UCSD-AML1 (cell line): ENCODE data around the gene RPS6KA1.
"Not testable (repeated sequence)": the region's sequence is repeated elsewhere in the genome, so short reads cannot be mapped to it uniquely, and the experiment has no call there.

ENCODE experiments used
- DNase-seq: peaks from one replicate; lab custom pipeline; 2025; ENCODE audit not compliant: unreplicated experiment; lab: John Stamatoyannopoulos, UW

The RPS6KA1 gene

DNA sequence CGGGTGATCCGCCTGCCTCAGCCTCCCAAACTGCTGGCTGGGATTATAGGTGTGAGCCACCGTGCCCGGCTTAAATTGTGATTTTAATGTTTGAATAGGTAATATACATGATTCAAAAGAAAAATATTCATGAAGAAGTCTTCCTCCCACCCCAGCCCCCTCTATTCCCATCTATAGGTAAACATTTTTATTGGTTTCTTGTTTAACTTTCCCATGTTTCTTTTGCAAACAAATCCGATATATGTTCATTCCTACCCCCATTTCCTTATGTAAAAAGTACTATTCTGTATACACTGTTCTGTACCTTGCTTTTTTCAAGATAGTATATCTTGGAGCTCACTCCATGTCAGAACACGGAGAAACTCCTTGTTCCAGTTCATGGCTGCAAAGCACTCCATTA, 23.2 kb downstream of the RPS6KA1 start:
- no peak for DNase-seq

DNA sequence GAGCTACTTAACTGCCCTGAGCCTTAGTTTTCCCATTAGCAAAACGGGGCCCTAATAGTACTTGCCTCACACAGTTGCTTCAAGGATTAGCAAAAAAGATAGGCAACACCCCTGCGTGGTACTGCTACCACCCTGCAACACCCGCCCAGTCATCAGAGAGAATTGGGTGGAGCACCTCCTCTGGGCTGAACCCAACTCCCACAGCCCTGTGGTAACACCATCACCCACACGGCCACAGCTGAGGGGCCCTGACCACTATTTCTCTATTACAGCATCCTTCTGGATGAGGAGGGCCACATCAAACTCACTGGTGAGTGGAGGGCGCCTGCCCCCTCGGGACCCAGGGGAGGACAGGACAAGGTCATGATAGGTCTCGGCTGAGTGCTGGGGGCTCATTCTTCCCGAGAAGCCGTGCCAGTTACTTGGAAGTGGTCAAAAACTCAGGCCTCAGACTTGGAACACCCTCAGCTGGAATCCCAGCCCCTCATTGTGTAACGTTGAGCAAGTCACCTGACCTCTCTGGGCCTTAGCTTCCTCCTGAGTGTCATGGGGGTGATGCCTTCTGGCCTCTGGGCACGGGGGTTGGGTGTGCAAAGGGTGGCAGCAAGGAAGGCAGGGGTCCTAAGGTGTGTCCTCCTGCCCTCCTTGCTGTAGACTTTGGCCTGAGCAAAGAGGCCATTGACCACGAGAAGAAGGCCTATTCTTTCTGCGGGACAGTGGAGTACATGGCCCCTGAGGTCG, 24.6 kb downstream of the RPS6KA1 start:
- no peak for DNase-seq

DNA sequence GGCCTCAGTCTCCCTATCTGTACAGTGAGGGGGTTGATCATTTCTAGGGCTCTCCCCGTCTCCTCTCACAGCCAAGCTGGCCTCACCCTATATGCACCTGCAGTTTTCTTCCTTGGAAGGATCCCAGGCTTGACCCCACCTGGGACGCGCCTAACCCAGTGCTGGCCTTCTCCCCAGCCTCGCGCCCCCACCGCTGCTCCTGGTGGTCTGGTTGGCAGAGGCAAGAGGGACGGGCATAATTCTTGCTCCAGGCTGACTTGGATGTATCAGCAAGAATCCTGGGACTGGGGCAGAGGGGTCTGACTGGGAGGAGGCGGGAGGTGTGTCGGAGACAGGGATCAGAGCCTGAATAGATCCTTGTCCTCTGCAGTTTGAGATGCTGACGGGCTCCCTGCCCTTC, 25.2 kb downstream of the RPS6KA1 start:
- no peak for DNase-seq

DNA sequence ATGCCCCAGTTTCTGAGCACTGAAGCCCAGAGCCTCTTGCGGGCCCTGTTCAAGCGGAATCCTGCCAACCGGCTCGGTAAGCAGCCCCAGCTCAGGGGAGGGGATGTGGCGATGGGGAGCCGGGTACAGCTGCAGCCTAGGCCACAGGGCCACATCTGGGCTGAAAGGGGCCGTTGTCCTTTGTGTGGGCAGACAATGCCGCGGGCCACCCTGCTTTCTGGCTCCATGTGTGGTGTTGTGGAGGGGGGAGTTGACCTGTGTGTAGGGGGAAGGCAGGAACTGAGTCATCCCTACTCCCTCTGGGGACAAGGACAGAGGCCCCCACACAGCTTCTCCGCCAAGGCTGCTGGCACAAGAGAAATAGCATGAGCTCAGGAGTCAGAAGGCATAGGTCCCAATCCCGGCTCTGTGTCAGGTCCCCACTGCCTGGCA, 26.0 kb downstream of the RPS6KA1 start:
- DNase-seq = peak; percentile 22

DNA sequence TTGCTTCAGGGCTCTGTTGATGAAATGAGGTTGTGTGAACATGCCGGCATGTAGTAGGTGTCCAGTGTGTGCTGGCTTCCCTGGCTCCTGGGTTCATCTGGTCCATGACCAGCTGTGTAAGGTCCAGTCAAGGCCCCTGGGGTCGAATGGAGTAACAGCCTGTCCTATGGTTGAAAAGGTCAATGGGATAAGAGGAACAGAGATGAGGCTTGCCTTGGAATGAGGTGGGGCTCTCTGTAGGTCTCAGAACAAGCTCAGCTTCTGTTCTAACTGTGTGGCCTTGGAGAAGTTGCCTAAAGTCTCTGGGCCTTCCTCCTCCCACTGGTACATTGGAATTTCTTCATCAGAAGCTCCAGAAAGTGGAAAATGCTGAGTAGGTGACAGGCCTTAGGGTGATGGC, 26.6 kb downstream of the RPS6KA1 start:
- DNase-seq = no peak

DNA sequence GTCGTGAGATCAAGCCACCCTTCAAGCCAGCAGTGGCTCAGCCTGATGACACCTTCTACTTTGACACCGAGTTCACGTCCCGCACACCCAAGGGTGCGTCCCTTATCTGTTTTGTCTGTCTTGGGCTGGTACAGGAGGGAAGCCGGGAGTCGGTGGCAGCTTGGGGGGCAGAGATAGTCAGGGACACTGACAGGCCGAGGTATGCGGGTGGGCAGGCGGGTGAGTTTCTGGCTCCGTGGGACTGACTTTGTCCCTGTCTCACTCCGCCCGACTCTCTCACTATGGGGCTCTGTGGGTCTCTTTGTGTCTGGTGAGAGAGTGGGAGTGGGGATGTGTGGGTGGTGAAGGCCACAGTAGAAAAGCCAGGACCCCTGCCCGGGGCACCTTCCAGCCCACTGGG, 27.4 kb downstream of the RPS6KA1 start:
- DNase-seq = no peak

DNA sequence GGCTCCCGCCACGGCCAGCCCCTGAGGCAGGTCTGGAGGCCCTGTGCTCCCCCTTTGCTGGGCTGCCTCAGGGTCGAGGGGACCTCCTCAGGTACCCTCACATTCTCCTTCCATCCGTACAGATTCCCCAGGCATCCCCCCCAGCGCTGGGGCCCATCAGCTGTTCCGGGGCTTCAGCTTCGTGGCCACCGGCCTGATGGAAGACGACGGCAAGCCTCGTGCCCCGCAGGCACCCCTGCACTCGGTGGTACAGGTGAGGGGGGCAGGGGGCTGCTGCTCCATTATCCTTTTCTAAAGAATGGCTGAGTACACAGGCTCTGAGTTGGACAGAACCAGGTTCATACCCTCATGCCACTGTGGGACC, 29.1 kb downstream of the RPS6KA1 start:
- DNase-seq = no peak

DNA sequence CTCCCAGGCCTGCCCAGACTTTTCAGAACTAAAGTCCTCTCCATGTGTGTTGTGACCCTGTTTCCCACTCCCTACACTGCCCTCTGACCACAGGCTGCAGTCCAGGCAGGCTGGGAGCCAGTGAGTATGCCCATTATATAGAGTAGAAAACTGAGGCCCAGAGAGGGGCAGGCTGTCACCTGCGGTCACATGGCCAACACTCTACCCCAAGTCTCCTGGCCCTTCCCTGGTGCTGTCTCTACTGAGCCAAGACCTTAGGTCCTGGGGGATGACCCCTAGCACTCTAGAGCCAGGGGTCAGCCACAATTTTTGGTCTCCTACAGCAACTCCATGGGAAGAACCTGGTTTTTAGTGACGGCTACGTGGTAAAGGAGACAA, 30.8 kb downstream of the RPS6KA1 start:
- no peak for DNase-seq

DNA sequence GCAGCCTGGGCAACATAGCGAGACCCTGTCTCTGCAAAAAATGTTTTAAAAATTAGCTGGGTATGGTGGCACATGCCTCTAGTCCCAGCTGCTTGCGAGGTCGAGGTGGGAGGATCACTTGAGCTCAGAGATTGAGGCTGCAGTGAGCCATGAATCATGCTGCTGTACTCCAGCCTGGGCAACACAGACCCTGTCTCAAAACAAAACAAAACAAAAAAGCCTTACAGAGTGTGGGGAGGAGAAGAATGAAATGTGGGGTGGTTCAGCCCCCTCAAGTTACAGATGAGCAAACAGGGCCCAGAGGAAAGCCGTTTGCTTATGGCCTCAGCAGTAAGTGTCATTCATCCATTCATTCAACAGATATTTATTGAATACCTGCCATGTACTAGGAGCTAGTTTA, 40.7 kb downstream of the RPS6KA1 start:
- no peak for DNase-seq

DNA sequence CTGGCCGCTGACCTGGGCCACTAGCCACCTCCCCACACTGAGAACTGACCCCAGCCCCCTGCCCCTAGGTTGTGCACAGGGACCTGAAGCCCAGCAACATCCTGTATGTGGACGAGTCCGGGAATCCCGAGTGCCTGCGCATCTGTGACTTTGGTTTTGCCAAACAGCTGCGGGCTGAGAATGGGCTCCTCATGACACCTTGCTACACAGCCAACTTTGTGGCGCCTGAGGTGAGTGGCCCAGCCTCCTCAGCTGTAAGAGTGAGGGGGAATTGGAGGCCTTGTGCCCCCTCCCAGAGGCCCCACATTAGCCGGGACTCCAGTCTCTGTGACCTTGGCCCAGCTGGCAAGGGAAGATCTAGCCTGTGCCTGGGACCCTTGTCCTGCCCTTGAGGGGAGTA, 41.8 kb downstream of the RPS6KA1 start:
- no peak for DNase-seq

DNA sequence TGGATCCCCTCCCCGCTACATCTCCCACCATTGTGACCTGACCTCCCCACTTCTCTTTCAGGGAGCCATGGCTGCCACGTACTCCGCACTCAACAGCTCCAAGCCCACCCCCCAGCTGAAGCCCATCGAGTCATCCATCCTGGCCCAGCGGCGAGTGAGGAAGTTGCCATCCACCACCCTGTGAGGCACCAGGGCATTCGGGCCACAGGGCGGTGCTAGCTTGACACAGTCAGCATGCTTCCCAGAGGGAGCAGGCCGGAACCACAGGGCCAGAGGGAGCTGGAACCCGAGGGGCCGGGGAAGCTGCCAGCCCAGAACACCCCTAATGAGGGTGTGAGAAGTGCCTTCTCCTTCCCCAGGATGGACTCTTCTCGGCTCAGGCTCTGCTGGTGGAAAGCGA, 44.5 kb downstream of the RPS6KA1 start:
- no peak for DNase-seq

DNA sequence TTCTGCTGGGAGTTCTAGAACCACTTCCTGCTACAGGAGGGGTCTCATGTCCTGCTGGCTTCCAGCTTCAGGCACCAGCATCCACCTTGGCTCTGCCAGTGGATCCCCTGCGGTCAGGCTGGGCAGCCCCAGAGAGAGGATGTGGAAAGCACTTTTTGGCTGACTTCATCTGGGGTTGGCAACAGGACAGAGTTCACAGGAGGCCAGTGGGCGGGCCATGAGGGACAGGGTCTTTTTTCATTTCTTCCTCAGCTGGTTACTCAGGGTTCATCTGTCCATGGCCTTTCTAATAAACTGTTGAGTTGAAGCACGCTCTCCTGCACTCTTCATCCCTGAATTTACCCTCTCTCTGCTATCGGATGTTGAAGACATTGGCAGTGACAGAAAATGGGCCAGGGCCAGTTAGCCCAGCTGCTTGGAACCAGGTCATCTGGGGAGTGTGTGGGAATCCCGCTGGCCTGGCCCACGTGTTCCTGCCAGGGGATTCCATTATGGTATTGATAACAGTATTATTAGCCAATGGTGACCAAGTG, 45.2 kb downstream of the RPS6KA1 start:
- DNase-seq = no peak

DNA sequence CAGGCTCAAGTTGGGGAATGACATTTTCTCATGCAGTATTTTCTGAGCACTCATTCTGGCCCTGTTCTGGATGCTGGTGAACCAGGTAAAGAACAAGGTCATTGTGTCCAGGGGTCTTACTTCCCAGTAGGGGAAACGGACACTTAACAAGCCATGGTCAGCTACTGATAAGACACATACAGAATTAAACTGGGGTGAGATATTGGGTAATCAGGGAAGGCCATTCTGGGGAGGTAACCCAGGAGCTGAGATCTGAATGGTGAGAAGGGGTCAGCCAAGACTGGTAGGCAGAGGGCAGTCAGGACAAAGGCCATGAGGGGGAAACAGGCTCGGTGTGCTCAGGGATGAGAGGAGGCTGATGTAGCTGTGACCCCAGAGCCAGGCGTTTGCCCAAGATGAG, 45.8 kb downstream of the RPS6KA1 start:
- DNase-seq = no peak

DNA sequence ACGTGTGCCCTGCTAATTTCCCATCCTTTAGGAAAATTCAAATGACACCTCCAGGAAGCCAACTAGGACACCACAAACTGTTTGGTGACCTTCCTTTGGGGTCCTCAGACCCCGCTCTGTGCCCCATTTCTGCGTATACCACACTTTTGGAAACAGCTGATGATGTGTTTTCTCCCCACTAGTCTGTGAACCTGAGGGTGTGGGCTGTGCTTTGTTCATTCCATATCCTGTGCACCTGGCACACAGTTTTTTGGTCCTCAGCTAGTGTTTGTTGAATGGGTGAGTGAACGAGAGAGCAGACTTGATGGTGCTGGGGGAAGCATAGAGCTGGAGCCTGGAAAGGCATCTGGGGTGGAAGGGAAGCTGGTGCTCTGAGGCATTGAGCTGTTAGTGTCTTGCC, 48.6 kb downstream of the RPS6KA1 start:
- DNase-seq = no peak

DNA sequence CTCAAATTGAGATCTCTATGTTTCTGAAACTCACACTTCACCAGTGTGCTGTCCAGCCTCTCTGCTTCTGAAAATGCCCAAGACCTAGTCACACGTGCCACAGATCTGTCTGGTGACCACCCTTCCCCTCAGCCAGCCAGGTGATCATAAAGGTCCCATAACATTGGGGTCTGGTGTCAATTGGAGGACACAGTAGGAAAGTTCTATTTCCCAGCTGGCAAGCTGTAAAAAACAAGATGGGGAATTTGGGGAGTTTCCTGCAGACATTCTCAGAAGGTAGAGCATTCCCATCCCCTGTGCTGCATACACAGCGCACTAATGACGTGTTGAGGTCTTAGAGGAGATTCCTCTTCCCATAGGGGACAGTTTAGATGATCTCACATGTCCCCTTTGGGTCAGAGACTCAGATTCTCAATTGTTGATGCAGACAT, 50.1 kb downstream of the RPS6KA1 start:
- DNase-seq = no peak

DNA sequence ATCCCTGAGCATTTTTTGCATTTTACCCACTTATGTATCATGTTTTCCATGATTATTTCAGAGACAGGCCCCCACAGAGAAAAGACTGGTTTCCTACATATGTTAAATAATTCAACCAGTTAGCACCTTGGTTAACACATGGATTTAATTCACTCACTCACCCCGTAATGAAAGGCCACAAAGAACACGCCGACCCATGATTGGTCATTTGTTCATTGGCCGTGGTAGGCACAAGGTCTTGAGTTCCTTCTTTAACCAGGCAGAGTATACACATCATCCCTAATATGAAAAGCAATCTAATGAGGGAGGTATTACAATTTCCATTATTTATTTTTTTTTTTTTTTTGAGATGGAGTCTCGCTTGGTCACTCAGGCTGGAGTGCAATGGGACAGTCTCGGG, 50.6 kb downstream of the RPS6KA1 start:
- DNase-seq = no peak

DNA sequence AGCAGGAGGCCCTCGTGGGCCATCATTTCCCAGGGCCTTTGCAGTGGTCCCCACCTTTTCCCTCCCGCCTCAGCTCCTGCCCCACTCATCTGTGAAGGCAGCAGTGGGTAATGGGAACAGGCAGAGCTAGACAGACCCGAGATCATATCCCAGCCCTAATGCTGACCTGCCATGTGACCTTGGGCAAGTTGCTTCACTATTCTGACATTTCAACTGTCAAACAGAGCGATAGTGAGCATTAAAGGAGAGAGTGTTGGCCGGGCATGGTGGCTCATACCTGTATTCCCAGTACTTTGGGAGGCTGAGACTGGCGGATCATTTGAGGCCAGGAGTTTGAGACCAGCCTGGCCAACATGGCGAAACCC, 51.7 kb downstream of the RPS6KA1 start:
- DNase-seq = no peak

DNA sequence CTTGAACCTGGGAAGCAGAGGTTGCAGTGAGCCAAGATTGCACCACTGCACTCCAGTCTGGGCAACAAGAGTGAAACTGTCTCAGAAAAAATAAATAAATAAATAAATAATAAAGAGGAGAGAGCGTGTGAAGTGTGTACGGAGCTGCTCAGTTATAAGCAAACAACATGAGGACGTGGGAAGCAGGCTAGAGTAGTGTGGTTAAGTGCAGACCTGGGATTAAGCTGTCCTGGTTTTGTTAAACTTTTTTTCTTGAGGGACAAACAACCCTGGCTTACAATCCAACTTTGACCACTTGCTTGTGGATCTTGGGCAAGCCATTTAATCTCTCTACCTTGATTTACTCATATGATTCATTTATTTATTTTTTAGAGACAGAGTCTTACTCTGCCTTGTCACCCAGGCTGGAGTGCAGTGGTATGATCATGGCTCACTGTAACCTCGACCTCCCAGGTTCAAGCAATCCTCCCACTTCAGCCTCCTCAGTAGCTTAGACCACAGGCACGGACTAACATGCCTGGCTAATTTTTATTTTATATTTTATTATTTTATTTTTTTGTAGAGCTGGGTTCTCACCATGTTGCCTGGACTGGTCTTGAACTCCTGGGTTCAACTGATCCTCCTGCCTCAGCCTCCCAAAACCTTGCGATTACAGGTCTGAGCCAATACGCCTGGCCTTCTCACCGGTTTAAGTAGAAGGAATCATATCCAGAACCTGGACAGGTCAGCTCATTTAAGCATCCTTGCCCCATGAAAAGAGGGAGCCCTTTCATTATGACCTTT, 52.7 kb downstream of the RPS6KA1 start:
- DNase-seq = no peak

DNA sequence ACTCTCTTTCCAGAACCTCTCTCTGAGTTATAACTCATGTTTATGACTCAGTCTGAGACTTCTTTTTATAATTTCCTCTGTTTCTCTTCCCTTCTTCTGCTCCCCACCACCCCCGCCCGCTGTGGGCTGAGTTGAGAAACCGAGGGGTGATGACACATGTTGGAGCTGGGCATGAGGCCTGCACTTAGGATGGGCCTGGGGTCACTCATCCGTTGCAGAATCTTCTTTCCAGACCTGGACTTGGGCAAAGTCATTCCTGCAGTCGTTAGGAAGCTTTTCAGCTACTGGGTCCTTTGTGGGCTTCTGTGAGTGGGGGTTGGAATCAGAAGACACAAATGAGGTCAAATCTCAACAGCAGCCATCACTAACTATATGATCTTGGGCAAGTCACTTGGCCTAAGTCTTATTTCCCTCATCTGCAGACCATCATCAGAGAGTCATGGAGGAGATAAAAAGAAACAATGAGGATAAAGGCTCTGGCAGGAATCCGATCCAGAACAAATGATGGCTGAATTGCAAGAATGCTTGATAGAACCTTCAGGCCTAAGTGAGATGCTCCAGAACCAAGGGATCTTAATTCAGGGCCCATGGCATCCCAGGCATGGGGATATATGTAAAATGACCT, 53.4 kb downstream of the RPS6KA1 start:
- no peak for DNase-seq

DNA sequence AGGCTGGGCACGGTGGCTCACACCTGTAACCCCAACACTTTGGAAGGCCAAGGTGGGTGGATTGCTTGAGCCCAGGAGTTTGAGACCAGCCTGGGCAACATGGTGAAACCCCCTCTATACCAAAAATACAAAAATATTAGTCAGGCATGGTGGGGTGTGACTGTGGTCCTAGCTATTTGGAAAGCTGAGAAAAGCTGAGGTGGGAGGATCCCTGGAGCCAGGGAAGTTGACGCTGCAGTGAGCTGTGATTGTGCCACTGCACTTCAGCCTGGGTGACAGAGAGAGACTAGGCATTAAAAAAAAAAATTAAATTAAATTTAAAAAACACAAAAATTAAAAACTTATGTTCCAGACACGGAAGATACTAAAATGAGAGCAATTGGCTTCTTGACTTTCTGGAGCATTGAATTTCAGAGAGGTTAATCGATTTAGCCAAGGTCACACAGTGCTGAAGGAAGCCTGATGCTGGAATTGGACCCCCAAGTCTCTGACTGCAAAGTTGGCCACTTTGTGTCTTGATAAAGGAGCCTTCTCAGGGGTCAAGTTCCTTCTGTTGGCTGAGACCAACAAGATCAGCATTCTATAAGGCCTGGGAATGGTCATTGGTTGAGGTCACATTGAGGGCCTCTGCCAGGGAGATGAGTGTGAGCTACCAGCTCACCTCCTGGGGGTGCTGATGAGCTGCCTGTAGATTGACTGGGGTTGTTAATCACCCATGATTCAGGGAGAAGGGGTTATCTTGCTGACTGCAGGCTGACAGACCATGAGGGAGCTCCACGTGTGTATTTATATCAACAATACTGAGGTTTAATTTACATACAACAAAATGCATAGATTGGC, 54.3 kb downstream of the RPS6KA1 start:
- no peak for DNase-seq

DNA sequence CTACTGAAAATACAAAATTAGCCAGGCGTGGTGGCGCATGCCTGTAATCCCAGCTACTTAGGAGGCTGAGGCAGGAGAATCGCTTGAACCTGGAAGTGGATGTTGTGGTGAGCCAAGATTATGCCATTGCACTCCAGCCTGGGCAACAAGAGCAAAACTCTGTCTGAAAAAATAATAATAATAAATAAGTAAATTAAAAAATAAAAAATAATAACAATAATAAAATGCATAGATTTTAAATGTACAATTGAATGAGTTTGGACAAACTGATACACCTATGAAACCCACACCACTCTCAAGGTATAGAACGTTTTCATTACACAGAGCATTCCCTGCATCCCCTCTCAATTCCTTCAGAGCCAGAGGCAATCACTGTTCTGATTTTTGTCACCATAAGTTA, 55.0 kb downstream of the RPS6KA1 start:
- not testable (repeated sequence) for DNase-seq
